Muscle layer of colon (tissue), 2 donors: ENCODE data around the gene TIE1.

Experiments used
- H3K27ac ChIP-seq: one replicate; pipeline ENCODE4 v1.7.0; 2013; ENCODE audit warnings: low read depth, mild to moderate bottlenecking, low read length, moderate library complexity
- H3K27me3 ChIP-seq, 2 donors: one replicate each; pipeline ENCODE4 v1.7.0; 2013; ENCODE audit warnings: low read length in 2 of 2, mild to moderate bottlenecking in 2 of 2; ENCODE audit not compliant: insufficient read depth in 2 of 2, control insufficient read depth in 1 of 2
- H3K36me3 ChIP-seq: one replicate; pipeline ENCODE4 v1.7.0; 2013; ENCODE audit warnings: mild to moderate bottlenecking, low read length; ENCODE audit not compliant: insufficient read depth
- H3K4me1 ChIP-seq: one replicate; pipeline ENCODE4 v1.7.0; 2013; ENCODE audit warnings: mild to moderate bottlenecking, low read length; ENCODE audit not compliant: insufficient read depth
- H3K4me3 ChIP-seq, 2 donors: one replicate each; pipeline ENCODE4 v1.7.0; 2013; ENCODE audit warnings: low read length in 2 of 2, low read depth in 1 of 2, mild to moderate bottlenecking in 1 of 2, moderate library complexity in 1 of 2
- H3K9ac ChIP-seq: one replicate; pipeline ENCODE4 v1.7.0; 2013; ENCODE audit warnings: low read length
- H3K9me3 ChIP-seq: one replicate; pipeline ENCODE4 v1.7.0; 2013; ENCODE audit warnings: mild to moderate bottlenecking, low read length
- donor health status: abdominal sarcoma.
- donor health status: Adenocarcinoma of cecum.

TIE1 gene

GRCh38 chr1:43267818-43268425 lies 32.9 kb upstream of the TIE1 start:
- Histone ChIP-seq H3K36me3 (no peaks in the 10 kb centered on the region), H3K9me3 (no peaks in the 10 kb centered on the region), H3K27ac (no peak overlapping the region), H3K4me1 (no peaks in the 10 kb centered on the region), H3K9ac (no peak overlapping the region), H3K27me3 (peaks cover 4 to 14% of the 10 kb centered on the region in 2 donors), H3K4me3 (no peak overlapping the region)

- no peak within 1 kb of the TSS for H3K27ac ChIP-seq
- H3K4me1 ChIP-seq = no peaks in the 10 kb centered on the region
- no peaks in the 10 kb centered on the region for H3K9me3 ChIP-seq
- no peaks in the 10 kb centered on the region for H3K36me3 ChIP-seq
- H3K27me3 ChIP-seq = peaks cover 4 to 14% of the 10 kb centered on the region in 2 donors
- H3K4me3 ChIP-seq = no peak within 1 kb of the TSS
- H3K9ac ChIP-seq = no peak within 1 kb of the TSS
Measured at GRCh38 chr1:43269627-43270375, 31.0 kb upstream of the TIE1 start, which contains the start of gene TMEM125. Gene TMEM125, plus strand, starts transcription at chr1:43269983. Its CDS starts 2,740 bp downstream, at chr1:43272723.

- Histone ChIP-seq H3K4me1 (no peaks in the 10 kb centered on the region), H3K27ac (no peak overlapping the region)
Measured at GRCh38 chr1:43270421-43271095, 30.2 kb upstream of the TIE1 start.

GRCh38 chr1:43271186-43272118 lies 29.3 kb upstream of the TIE1 start:
- no peak overlapping the region for H3K9ac ChIP-seq

More at GRCh38 chr1:43270421-43271095, 30.2 kb upstream of the TIE1 start:
- no peak overlapping the region for H3K4me3 ChIP-seq
- H3K36me3 ChIP-seq = no peaks in the 10 kb centered on the region
- no peaks in the 10 kb centered on the region for H3K9me3 ChIP-seq
- H3K27me3 ChIP-seq = peaks cover 4 to 14% of the 10 kb centered on the region in 2 donors
- H3K9ac ChIP-seq = no peak overlapping the region

GRCh38 chr1:43272161-43272560 lies 28.6 kb upstream of the TIE1 start:
- H3K9me3 ChIP-seq = no peaks in the 10 kb centered on the region
- H3K27ac ChIP-seq = no peak overlapping the region
- H3K36me3 ChIP-seq = no peaks in the 10 kb centered on the region
- peaks cover 4 to 14% of the 10 kb centered on the region in 2 donors for H3K27me3 ChIP-seq
- H3K4me1 ChIP-seq = no peaks in the 10 kb centered on the region
- no peak overlapping the region for H3K4me3 ChIP-seq
- H3K9ac ChIP-seq = no peak overlapping the region

More at GRCh38 chr1:43271186-43272118, 29.3 kb upstream of the TIE1 start:
- peaks cover 4 to 14% of the 10 kb centered on the region in 2 donors for H3K27me3 ChIP-seq
- H3K27ac ChIP-seq = no peak overlapping the region
- no peaks in the 10 kb centered on the region for H3K4me1 ChIP-seq
- no peak overlapping the region for H3K4me3 ChIP-seq
- no peaks in the 10 kb centered on the region for H3K36me3 ChIP-seq
- no peaks in the 10 kb centered on the region for H3K9me3 ChIP-seq

- Histone ChIP-seq H3K9me3 (no peaks in the 10 kb centered on the region), H3K9ac (no peak overlapping the region), H3K27ac (no peak overlapping the region), H3K36me3 (no peaks in the 10 kb centered on the region), H3K4me3 (no peak overlapping the region), H3K4me1 (no peaks in the 10 kb centered on the region), H3K27me3 (peaks cover 4 to 14% of the 10 kb centered on the region in 2 donors)
Measured at GRCh38 chr1:43272576-43273571, 27.9 kb upstream of the TIE1 start.

- Histone ChIP-seq H3K27me3 (peaks cover 4 to 14% of the 10 kb centered on the region in 2 donors), H3K9me3 (no peaks in the 10 kb centered on the region), H3K4me1 (no peaks in the 10 kb centered on the region), H3K27ac (no peak overlapping the region), H3K36me3 (no peaks in the 10 kb centered on the region), H3K9ac (no peak overlapping the region), H3K4me3 (no peak overlapping the region)
Measured at GRCh38 chr1:43273708-43274107, 27.1 kb upstream of the TIE1 start.

GRCh38 chr1:43274125-43274803 lies 26.5 kb upstream of the TIE1 start:
- peaks cover 4 to 12% of the 10 kb centered on the region in 2 donors for H3K27me3 ChIP-seq
- no peaks in the 10 kb centered on the region for H3K36me3 ChIP-seq
- no peak overlapping the region for H3K27ac ChIP-seq
- no peaks in the 10 kb centered on the region for H3K9me3 ChIP-seq
- no peak overlapping the region for H3K4me3 ChIP-seq
- H3K9ac ChIP-seq = no peak overlapping the region
- H3K4me1 ChIP-seq = no peaks in the 10 kb centered on the region

GRCh38 chr1:43274804-43275180 lies 26.0 kb upstream of the TIE1 start:
- Histone ChIP-seq H3K27ac (no peak overlapping the region), H3K4me3 (no peak overlapping the region), H3K36me3 (no peaks in the 10 kb centered on the region), H3K27me3 (peaks cover 4 to 9% of the 10 kb centered on the region in 2 donors), H3K9ac (no peak overlapping the region), H3K4me1 (no peaks in the 10 kb centered on the region), H3K9me3 (no peaks in the 10 kb centered on the region)
